AG08395 (cell line): ENCODE data around the gene SCUBE1.

Experiments
- DNase-seq: peaks from one replicate; pipeline ENCODE4 v3.0.0; 2012; ENCODE audit warnings: mixed read lengths, low spot score

SCUBE1 gene

GRCh38 chr22:43155789-43156188, 187.4 kb downstream of the SCUBE1 start:
- DNase-seq, result no peak

GRCh38 chr22:43154887-43155536, 188.2 kb downstream of the SCUBE1 start:
- no peak for DNase-seq

- no peak for DNase-seq
These were observed 189.3 kb downstream of the SCUBE1 start for GRCh38 chr22:43153899-43154298.

- peak; percentile 71 for DNase-seq
These were observed 190.7 kb downstream of the SCUBE1 start for GRCh38 chr22:43152357-43153071.

- DNase-seq, result no peak
These were observed 191.2 kb downstream of the SCUBE1 start for GRCh38 chr22:43152003-43152356.

- peak; percentile 94 for DNase-seq
These were observed 191.7 kb downstream of the SCUBE1 start, which contains the start of gene TSPO for GRCh38 chr22:43151251-43152002. Gene TSPO, plus strand, starts transcription at chr22:43151559. Its CDS starts 7,680 bp downstream, at chr22:43159239.

GRCh38 chr22:43150731-43151206, 192.4 kb downstream of the SCUBE1 start:
- no peak for DNase-seq

GRCh38 chr22:43148581-43148980, 194.6 kb downstream of the SCUBE1 start:
- no peak for DNase-seq

- DNase-seq, result no peak
These were observed 195.4 kb downstream of the SCUBE1 start for GRCh38 chr22:43147821-43148220.
